Activated CD8-positive, alpha-beta T cell treated with anti-CD3 and anti-CD28 coated beads for 36 hours (primary cell): ENCODE results near the gene CREBBP. TPM values are rescaled to one million over a fixed set of nuclear protein-coding genes. Genes with fewer than 3 reads are reported as not detected.
"Not testable (repeated sequence)": the region's sequence is repeated elsewhere in the genome, so short reads cannot be mapped to it uniquely, and the experiment has no call there.

Experiments
- ATAC-seq: fragments of 200-7000 bp; cut with Tn5 transposase; one replicate; pipeline ENCODE4 v1.10.0; 2021; ENCODE audit warnings: mild to moderate bottlenecking, moderate library complexity
- CTCF ChIA-PET: fragments of 350-600 bp; sonication (Branson Sonifier 250); formaldehyde crosslinking; loops from one replicate; lab custom pipeline; 2021; ENCODE audit warnings: antibody characterized with exemption; lab: Charles Lee
- POLR2A ChIA-PET: fragments of 350-600 bp; sonication (Branson Sonifier 250); formaldehyde crosslinking; loops from one replicate; lab custom pipeline; 2021; ENCODE audit warnings: antibody characterized with exemption; lab: Charles Lee
- DNase-seq: peaks from one replicate; pipeline ENCODE4 v3.0.0-alpha.2; 2020
- H3K27ac Mint-ChIP-seq: one replicate; pipeline ENCODE4 v1.8.0; 2021; ENCODE audit warnings: mild to moderate bottlenecking, mixed read lengths
- H3K27me3 Mint-ChIP-seq: one replicate; pipeline ENCODE4 v1.8.0; 2021; ENCODE audit warnings: mixed read lengths
- H3K36me3 Mint-ChIP-seq: one replicate; pipeline ENCODE4 v1.8.0; 2021; ENCODE audit warnings: low read depth, mixed read lengths
- H3K4me1 Mint-ChIP-seq: one replicate; pipeline ENCODE4 v1.8.0; 2021; ENCODE audit warnings: low read depth, mixed read lengths
- H3K4me3 Mint-ChIP-seq: one replicate; pipeline ENCODE4 v1.8.0; 2021; ENCODE audit warnings: mild to moderate bottlenecking, moderate library complexity, mixed read lengths
- H3K9me3 Mint-ChIP-seq: one replicate; pipeline ENCODE4 v1.8.0; 2021; ENCODE audit warnings: mixed read lengths
- CTCF ChIP-seq: fragments of 200-600 bp; IDR thresholded peaks from one replicate; pipeline ENCODE4 v1.8.0; 2022; ENCODE audit warnings: antibody characterized with exemption, mild to moderate bottlenecking
- intact Hi-C: fragments of 100-400 bp; cut with micrococcal nuclease; formaldehyde crosslinking; loops from one replicate; pipeline ENCODE4 v1.10.0; 2022
- total RNA-seq, 2 experiments: library from RNA; stranded (reverse); gene quantifications; one replicate each; pipeline ENCODE4 v1.2.3, GENCODE V29; 2021

The CREBBP gene
- total RNA-seq, 2 experiments from 2014 or later = 27.9 to 33.5 TPM

DNA sequence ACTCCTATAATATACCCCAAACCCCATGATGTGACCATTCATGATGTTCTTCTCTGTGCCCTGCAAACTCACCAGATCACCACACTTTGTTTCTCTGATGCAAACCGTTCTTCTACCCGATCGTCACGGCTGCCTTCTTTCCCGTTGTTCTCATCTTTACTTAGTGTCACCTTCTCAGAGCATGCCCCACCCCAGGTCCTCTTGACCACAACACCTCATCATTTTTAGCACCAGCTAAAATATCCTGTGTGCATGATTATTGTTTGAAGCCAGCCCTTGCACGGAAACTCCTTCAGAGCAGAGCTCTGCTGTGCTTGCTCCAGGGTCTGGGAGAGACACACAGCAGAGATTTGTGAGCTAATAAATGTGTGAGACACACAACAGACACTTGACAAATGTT is 38.9 kb upstream of the CREBBP start:
- Mint-ChIP-seq H3K4me1 (no peaks in the 10 kb centered on the region), H3K36me3 (peaks cover 2% of the 10 kb centered on the region), H3K27me3 (peaks cover 11% of the 10 kb centered on the region), H3K27ac (no peak overlapping the region), H3K4me3 (no peak overlapping the region), H3K9me3 (peaks cover 11% of the 10 kb centered on the region)
- CTCF ChIA-PET = interaction anchor here (0.6 to 0.9 kb wide), 2 partner anchors 10 to 14 kb away, joined by 3 read pairs; no protein-coding TSS in a partner anchor
- DNase-seq = no peak
- ATAC-seq = no peak
- POLR2A ChIA-PET = no interaction called here
- TF ChIP-seq CTCF = no peak
- intact Hi-C loops = no loop called here

DNA sequence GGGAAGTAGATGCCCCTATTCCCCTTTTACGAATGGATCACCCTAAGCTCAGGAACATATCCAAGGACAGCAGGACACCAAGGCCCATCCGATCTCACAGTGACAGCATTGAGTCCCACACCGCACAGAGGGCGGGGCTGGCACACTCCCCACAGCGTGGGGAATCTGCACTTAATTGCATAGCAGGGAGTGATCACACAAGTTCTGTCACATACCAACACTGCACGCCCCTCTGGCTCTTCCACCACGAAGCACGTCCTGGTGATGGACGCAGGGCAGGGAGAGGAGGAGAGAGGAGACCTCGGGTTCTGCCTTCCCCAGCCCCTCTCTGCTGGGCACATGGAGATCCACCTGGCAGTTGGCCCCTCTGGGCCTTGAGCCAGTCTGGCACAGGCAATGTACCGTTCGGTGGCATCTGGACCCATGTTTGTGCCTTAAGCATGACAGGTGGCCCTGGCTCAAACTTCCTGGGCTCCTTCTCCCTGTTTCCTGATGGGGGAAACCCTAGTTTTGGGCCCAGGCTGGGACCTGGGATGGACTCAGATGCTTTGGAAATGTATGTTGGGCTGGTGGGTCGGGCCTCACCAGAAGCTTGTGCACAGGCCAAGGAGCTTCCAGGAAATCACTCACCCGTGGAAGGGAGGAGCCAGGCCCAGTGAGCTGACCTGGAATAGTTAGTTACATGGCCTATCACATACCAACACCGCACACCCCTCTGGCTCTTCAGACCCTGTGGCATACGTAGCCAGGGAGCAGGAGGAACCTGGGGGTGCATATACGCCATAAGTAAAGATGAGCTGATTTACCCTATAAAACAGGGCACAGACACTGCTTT is 35.1 kb upstream of the CREBBP start:
- ATAC-seq (no peak), DNase-seq (no peak)
- Mint-ChIP-seq H3K9me3 (peaks cover 11% of the 10 kb centered on the region), H3K4me3 (no peak overlapping the region), H3K27ac (no peak overlapping the region), H3K36me3 (peaks cover 2% of the 10 kb centered on the region), H3K27me3 (peaks cover 2% of the 10 kb centered on the region), H3K4me1 (no peaks in the 10 kb centered on the region)
- POLR2A ChIA-PET = no interaction called here
- CTCF ChIA-PET = no interaction called here
- intact Hi-C loops = no loop called here
- no peak for TF ChIP-seq CTCF

DNA sequence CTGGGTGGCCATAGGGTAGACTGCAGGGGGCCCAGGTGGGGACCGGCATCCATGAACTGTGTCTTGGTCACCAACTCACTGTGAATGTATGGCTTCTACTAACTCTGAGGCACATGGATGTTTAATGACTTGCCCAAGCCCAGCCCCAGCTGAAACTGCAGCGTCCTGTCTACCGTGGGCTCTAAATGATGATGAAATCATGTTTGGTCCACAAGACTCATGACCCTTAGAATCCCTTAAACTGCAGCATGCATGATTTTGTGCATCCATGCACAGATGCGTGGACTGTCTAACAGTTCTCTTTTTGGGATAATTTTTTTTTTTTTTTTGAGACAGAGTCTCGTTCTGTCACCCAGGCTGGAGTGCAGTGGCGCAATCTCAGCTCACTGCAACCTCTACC is 32.4 kb upstream of the CREBBP start:
- H3K27me3 Mint-ChIP-seq = no peaks in the 10 kb centered on the region
- H3K36me3 Mint-ChIP-seq = no peaks in the 10 kb centered on the region
- H3K9me3 Mint-ChIP-seq = no peaks in the 10 kb centered on the region
- H3K4me3 Mint-ChIP-seq = no peak overlapping the region
- no peak for DNase-seq
- no peak for TF ChIP-seq CTCF
- H3K4me1 Mint-ChIP-seq = no peaks in the 10 kb centered on the region
- CTCF ChIA-PET = no interaction called here
- ATAC-seq = no peak
- POLR2A ChIA-PET = no interaction called here
- intact Hi-C loops = no loop called here
- no peak overlapping the region for H3K27ac Mint-ChIP-seq

DNA sequence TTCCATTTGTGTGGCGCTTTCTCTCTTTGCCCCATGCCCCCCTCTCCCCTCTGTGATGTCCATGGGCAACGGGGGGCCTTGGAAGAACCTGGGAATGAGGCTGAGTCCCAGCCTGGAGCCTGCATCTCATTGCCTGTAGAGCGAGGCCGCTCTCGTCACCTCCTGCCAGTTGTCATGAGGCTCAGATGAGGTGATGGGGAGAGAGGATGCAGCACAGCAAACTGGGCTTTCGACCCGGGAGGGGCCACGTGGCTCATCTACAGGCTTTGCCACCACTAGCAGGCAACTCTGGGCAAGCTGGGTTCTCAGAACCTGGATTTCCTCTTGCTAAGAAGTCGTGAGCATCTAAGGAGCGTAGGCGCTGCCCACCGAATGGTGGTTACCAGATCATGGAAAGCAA is 31.9 kb upstream of the CREBBP start:
- Mint-ChIP-seq H3K27me3 (no peaks in the 10 kb centered on the region), H3K4me3 (no peak overlapping the region), H3K4me1 (no peaks in the 10 kb centered on the region), H3K27ac (no peak overlapping the region), H3K9me3 (no peaks in the 10 kb centered on the region), H3K36me3 (no peaks in the 10 kb centered on the region)
- CTCF ChIA-PET = no interaction called here
- intact Hi-C loops = no loop called here
- POLR2A ChIA-PET = no interaction called here
- ATAC-seq (no peak), DNase-seq (no peak)
- no peak for TF ChIP-seq CTCF

DNA sequence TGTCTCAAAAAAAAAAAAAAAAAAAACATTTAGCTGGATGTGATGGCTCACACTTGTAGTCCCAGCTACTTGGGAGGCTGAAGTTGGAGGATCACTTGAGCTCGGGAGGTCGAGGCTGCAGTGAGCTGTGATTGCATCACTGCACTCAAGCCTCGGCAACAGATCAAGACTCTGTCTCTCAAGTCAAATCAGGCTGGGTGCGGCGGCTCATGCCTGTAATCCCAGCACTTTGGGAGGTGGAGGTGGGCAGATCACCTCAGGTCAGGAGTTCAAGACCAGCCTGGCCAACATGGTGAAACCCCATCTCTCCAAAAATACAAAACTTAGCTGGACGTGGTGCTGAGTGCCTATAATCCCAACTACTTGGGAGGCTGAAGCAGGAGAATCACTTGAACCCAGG is 31.2 kb upstream of the CREBBP start:
- intact Hi-C loops, POLR2A ChIA-PET, ATAC-seq, H3K27me3 Mint-ChIP-seq, DNase-seq, H3K27ac Mint-ChIP-seq, H3K4me3 Mint-ChIP-seq, H3K9me3 Mint-ChIP-seq, H3K36me3 Mint-ChIP-seq, H3K4me1 Mint-ChIP-seq: not testable (repeated sequence)
- CTCF ChIA-PET = interaction anchor here (0.7 kb wide), 1 partner anchor 342 kb away, joined by 3 read pairs; no protein-coding TSS in a partner anchor
